HPDE6-E6E7 (cell line): ENCODE data around the gene PGM5.

Experiments
- DNase-seq: peaks from one replicate; pipeline ENCODE4 v3.0.0; 2011; ENCODE audit warnings: missing footprints; ENCODE audit errors: extremely low spot score

The PGM5 gene

GRCh38 chr9:68437785-68438184 is 81.4 kb downstream of the PGM5 start:
- DNase-seq: no peak

- DNase-seq: no peak
Observed at GRCh38 chr9:68443624-68444023, 87.2 kb downstream of the PGM5 start.

- no peak for DNase-seq
Observed at GRCh38 chr9:68446836-68447235, 90.4 kb downstream of the PGM5 start.

GRCh38 chr9:68447611-68448010 is 91.2 kb downstream of the PGM5 start:
- DNase-seq: no peak

GRCh38 chr9:68454579-68455334 is 98.3 kb downstream of the PGM5 start:
- no peak for DNase-seq

- no peak for DNase-seq
Observed at GRCh38 chr9:68455451-68455850, 99.0 kb downstream of the PGM5 start.

GRCh38 chr9:68457803-68458202 is 101.4 kb downstream of the PGM5 start:
- no peak for DNase-seq

GRCh38 chr9:68458918-68459317 is 102.5 kb downstream of the PGM5 start:
- no peak for DNase-seq

GRCh38 chr9:68462105-68462775 is 105.8 kb downstream of the PGM5 start:
- no peak for DNase-seq

- DNase-seq: no peak
Observed at GRCh38 chr9:68470067-68470466, 113.7 kb downstream of the PGM5 start.

GRCh38 chr9:68470634-68471033 is 114.2 kb downstream of the PGM5 start:
- DNase-seq: no peak

GRCh38 chr9:68472119-68472518 is 115.7 kb downstream of the PGM5 start:
- DNase-seq: no peak

- no peak for DNase-seq
Observed at GRCh38 chr9:68473790-68474189, 117.4 kb downstream of the PGM5 start.

- DNase-seq: no peak
Observed at GRCh38 chr9:68476422-68476821, 120.0 kb downstream of the PGM5 start.

GRCh38 chr9:68476847-68477246 is 120.4 kb downstream of the PGM5 start:
- DNase-seq: no peak

GRCh38 chr9:68480807-68481206 is 124.4 kb downstream of the PGM5 start:
- no peak for DNase-seq

GRCh38 chr9:68482548-68482947 is 126.1 kb downstream of the PGM5 start:
- no peak for DNase-seq

GRCh38 chr9:68488126-68488525 is 131.7 kb downstream of the PGM5 start:
- DNase-seq: no peak

GRCh38 chr9:68489646-68490045 is 133.2 kb downstream of the PGM5 start:
- DNase-seq: no peak

GRCh38 chr9:68492806-68493205 is 136.4 kb downstream of the PGM5 start:
- DNase-seq: no peak

- DNase-seq: no peak
Observed at GRCh38 chr9:68493541-68493940, 137.1 kb downstream of the PGM5 start.

- DNase-seq: no peak
Observed at GRCh38 chr9:68493958-68494577, 137.7 kb downstream of the PGM5 start.

GRCh38 chr9:68495247-68495646 is 138.8 kb downstream of the PGM5 start:
- no peak for DNase-seq
